Upper lobe of right lung (tissue), 1 donor: ENCODE results near the gene TEX10. TPM values are rescaled to one million over a fixed set of nuclear protein-coding genes. Genes with fewer than 3 reads are reported as not detected.

Experiments used
- ATAC-seq: fragments of 200-7000 bp; cut with Tn5 transposase; one replicate; pipeline ENCODE4 v1.9.1; 2020; ENCODE audit warnings: mild to moderate bottlenecking, moderate library complexity
- DNase-seq: peaks from one replicate; pipeline ENCODE4 v3.0.0-alpha.2; 2020
- H3K27ac ChIP-seq: fragments of 200-600 bp; one replicate; pipeline ENCODE4 v1.8.0; 2022
- H3K27me3 ChIP-seq: fragments of 200-600 bp; one replicate; pipeline ENCODE4 v1.8.0; 2022; ENCODE audit warnings: mild to moderate bottlenecking
- H3K36me3 ChIP-seq: fragments of 200-600 bp; one replicate; pipeline ENCODE4 v1.8.0; 2022
- H3K4me1 ChIP-seq: fragments of 200-600 bp; one replicate; pipeline ENCODE4 v1.8.0; 2022
- H3K4me3 ChIP-seq: fragments of 200-600 bp; one replicate; pipeline ENCODE4 v1.8.0; 2022; ENCODE audit warnings: mild to moderate bottlenecking
- H3K9me3 ChIP-seq: fragments of 200-600 bp; one replicate; pipeline ENCODE4 v1.8.0; 2022
- CTCF ChIP-seq: fragments of 200-600 bp; IDR thresholded peaks from one replicate; pipeline ENCODE4 v1.8.0; 2022; ENCODE audit warnings: antibody characterized with exemption
- intact Hi-C: fragments of 100-400 bp; cut with DNase I; formaldehyde crosslinking; loops from one replicate; pipeline ENCODE4 v1.11.0; 2022
- total RNA-seq: library from RNA; stranded (reverse); fragmentation: NEBNext Ultra II Directional; extraction: Animal tissue kit (Norgen Biotek cat#: 25700); gene quantifications from one replicate; pipeline ENCODE4 v1.2.1, GENCODE V29; 2021
- donor health status: DM: no; HTN: yes; CAD: no; lungs with severe emphysema.

The TEX10 gene
- total RNA-seq, 1 donor from 2014 or later: 13.0 TPM

DNA sequence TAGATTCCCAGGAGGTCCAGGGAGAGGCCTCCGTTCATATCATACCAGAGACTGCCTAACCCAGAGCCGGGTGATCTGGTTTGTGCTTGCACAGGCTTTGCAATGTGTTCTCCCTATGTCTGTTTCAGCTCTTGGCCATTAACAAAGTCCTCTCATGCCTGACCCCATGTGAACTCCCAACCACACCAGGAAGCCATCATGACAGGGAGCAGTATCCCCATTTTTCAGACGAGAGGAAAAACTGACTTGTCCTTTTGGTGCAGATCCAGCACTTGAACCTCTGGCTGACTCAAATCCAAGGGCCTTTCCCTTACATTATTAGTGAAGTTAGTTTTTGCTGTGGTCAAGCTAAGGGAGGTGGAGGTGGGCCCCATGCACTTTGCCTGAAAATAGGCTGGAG, 58.4 kb downstream of the TEX10 start:
- Histone ChIP-seq H3K27ac (no peak overlapping the region), H3K9me3 (no peaks in the 10 kb centered on the region), H3K36me3 (peaks cover 69% of the 10 kb centered on the region), H3K4me1 (no peaks in the 10 kb centered on the region), H3K4me3 (no peak overlapping the region), H3K27me3 (no peaks in the 10 kb centered on the region)
- intact Hi-C loops: no loop called here
- no peak for ATAC-seq
- DNase-seq: no peak
- TF ChIP-seq CTCF: no peak

DNA sequence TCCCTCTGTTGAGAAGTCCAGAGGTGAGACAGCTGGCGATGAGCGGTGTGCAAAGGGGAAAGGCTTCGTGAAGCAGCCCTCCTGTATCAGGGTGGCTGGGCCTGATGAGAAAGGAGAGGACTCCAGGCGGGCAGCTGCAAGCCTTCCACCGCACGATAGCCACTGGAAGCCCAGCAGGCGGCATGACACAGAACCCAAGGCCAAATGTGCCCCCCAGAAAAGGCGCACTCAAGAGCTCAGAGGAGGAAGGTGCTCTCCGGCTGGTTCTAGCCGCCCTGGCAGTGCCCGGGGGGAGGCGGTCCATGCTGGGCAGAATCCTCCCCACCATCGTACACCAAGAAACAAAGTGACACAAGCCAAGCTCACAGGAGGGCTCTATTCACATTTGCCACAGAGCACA, 60.3 kb downstream of the TEX10 start:
- H3K9me3 ChIP-seq: no peaks in the 10 kb centered on the region
- no peak for TF ChIP-seq CTCF
- no peak overlapping the region for H3K4me3 ChIP-seq
- intact Hi-C loops: no loop called here
- H3K36me3 ChIP-seq: peaks cover 57% of the 10 kb centered on the region
- no peaks in the 10 kb centered on the region for H3K4me1 ChIP-seq
- ATAC-seq (no peak), DNase-seq (no peak)
- H3K27me3 ChIP-seq: no peaks in the 10 kb centered on the region
- H3K27ac ChIP-seq: no peak overlapping the region

GRCh38 chr9:100290714-100291113, 62.0 kb downstream of the TEX10 start:
- Histone ChIP-seq H3K36me3 (peaks cover 54% of the 10 kb centered on the region), H3K27me3 (no peaks in the 10 kb centered on the region), H3K4me1 (no peaks in the 10 kb centered on the region), H3K27ac (no peak overlapping the region), H3K9me3 (no peaks in the 10 kb centered on the region), H3K4me3 (no peak overlapping the region)
- intact Hi-C loops: no loop called here
- ATAC-seq: no peak
- no peak for DNase-seq
- no peak for TF ChIP-seq CTCF

DNA sequence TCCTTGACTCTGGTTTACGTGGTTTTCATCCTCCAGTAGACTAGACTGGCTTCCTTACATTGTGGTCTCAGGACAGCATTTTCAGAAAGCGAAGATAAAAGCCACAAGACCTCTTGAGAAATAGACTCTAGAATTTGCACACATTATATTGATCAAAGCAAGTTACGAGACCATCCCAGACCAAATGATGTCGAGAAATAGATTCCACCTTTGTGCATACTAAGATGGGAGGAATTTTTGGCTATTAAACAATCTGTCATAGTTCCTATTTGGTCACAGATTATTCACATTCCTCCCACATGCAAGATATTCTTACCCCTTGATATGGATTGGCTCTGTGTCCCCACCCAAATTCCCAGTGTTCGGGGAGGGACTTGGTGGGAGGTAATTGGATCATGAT, 65.6 kb downstream of the TEX10 start:
- Histone ChIP-seq H3K27me3 (no peaks in the 10 kb centered on the region), H3K4me1 (no peaks in the 10 kb centered on the region), H3K4me3 (no peak overlapping the region), H3K27ac (no peak overlapping the region), H3K36me3 (peaks cover 43% of the 10 kb centered on the region), H3K9me3 (no peaks in the 10 kb centered on the region)
- no peak for TF ChIP-seq CTCF
- DNase-seq (no peak), ATAC-seq (no peak)
- intact Hi-C loops: no loop called here

DNA sequence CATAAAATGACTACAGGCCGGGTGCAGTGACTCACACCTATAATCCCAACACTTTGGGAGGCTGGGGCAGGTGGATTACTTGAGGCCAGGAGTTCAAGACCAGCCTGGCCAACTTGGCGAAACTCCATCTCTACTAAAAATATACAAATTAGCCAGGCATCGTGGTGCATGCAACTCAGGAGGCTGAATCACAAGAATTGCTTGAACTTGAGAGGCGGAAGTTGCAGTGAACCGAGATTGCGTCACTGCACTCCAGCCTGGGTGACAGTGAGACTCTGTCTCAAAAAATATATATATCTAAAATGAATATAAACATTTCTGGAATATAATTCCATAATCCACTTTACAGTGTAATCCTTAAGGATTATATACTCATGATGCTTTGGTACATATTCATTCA, 66.5 kb downstream of the TEX10 start:
- H3K27me3 ChIP-seq: no peaks in the 10 kb centered on the region
- no peak overlapping the region for H3K27ac ChIP-seq
- TF ChIP-seq CTCF: no peak
- peaks cover 34% of the 10 kb centered on the region for H3K36me3 ChIP-seq
- intact Hi-C loops: no loop called here
- no peak for ATAC-seq
- H3K4me3 ChIP-seq: no peak overlapping the region
- H3K9me3 ChIP-seq: no peaks in the 10 kb centered on the region
- no peak for DNase-seq
- H3K4me1 ChIP-seq: no peaks in the 10 kb centered on the region

DNA sequence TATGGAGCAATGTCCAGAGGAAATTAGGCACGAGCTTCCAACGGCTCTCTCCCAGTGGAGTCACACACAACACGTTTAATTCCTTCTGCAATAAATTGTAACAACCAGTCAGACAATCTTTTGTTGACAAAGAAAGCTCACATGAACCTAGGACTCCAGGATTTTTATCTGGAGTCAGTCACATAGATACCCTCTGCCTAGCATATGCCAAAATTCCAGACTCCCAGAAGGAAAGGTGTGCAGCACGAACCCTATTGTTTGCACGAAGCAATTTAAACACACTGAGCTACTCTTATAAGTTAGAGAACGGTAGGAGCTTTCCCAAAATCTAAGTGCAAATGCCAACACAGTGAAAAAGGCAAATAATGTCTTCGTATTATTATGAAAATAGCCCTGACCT, 67.1 kb downstream of the TEX10 start:
- no peaks in the 10 kb centered on the region for H3K27me3 ChIP-seq
- intact Hi-C loops: no loop called here
- no peaks in the 10 kb centered on the region for H3K4me1 ChIP-seq
- TF ChIP-seq CTCF: no peak
- no peak overlapping the region for H3K27ac ChIP-seq
- no peak for DNase-seq
- ATAC-seq: no peak
- H3K9me3 ChIP-seq: no peaks in the 10 kb centered on the region
- H3K4me3 ChIP-seq: no peak overlapping the region
- H3K36me3 ChIP-seq: peaks cover 30% of the 10 kb centered on the region
